ENCODE results near the gene PAQR3.
"Not testable (repeated sequence)": the region's sequence is repeated elsewhere in the genome, so short reads cannot be mapped to it uniquely, and the experiment has no call there.

Gene PAQR3

DNA sequence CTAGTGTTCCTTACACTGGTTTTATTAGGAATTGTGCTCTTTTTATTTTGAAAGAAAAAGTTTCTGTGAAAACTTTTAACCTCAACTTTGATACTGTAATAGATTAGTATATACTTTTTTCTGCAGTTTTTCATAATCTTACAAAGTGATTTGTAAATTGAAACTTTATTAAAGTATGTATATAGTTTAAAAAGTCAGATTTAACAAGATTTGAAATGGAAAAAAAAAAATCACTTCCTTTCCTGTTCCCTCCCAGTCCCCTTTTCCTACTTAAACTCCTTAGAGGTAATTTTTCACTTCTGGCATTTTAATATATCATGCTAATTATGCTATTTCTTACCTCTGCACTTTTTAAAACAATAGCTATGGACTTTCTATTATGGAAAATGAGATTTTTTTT lies 49.3 kb downstream of the PAQR3 start:
- TF ChIP-seq, protein P1, sequence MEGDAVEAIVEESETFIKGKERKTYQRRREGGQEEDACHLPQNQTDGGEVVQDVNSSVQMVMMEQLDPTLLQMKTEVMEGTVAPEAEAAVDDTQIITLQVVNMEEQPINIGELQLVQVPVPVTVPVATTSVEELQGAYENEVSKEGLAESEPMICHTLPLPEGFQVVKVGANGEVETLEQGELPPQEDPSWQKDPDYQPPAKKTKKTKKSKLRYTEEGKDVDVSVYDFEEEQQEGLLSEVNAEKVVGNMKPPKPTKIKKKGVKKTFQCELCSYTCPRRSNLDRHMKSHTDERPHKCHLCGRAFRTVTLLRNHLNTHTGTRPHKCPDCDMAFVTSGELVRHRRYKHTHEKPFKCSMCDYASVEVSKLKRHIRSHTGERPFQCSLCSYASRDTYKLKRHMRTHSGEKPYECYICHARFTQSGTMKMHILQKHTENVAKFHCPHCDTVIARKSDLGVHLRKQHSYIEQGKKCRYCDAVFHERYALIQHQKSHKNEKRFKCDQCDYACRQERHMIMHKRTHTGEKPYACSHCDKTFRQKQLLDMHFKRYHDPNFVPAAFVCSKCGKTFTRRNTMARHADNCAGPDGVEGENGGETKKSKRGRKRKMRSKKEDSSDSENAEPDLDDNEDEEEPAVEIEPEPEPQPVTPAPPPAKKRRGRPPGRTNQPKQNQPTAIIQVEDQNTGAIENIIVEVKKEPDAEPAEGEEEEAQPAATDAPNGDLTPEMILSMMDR (IDR thresholded peaks at IDR 0.05; ENCODE audit: low read depth, low read length, missing control alignments), result no peak
- DNase-seq (ENCODE audit: extremely low read depth, low read depth), result no peak
- H3K4me3 ChIP-seq (replicated peaks; ENCODE audit: low read depth, low read length), result no peak overlapping the region

GRCh38 chr4:78885598-78885997 lies 53.6 kb downstream of the PAQR3 start:
- no peak for DNase-seq (ENCODE audit: extremely low read depth, low read depth)
- TF ChIP-seq, protein P1 (IDR thresholded peaks at IDR 0.05; ENCODE audit: low read depth, low read length, missing control alignments), result no peak
- no peak overlapping the region for H3K4me3 ChIP-seq (replicated peaks; ENCODE audit: low read depth, low read length)

DNA sequence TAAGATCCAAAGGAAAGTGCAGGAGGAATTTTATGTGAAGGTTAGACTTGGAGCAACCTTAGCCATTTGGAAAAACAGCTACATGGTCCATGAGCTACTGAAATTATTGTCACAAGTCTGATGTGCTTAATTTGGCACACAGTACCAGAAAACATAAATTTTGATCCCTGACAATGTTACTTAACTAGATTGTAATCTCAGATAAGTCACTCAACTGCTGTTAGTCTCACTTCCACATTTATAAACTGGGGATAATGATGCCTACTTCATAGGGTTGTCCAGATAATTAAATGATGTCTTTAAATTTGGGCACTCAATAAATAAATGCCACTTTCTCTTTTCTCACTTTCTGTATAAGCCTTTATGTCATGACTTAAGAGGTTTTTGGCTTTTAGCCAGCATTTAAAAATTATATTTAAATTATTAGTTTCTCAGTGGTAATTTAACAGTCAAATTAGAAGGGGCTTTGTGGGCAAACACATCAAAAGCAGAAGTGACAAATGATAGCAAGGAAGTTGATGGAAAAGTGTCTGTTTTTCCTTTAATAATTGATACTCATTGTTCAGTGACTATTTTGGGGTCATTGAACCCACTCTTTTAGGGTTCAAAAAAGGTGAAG lies 58.3 kb downstream of the PAQR3 start:
- no peak for DNase-seq (ENCODE audit: extremely low read depth, low read depth)
- H3K4me3 ChIP-seq (replicated peaks; ENCODE audit: low read depth, low read length), result no peak overlapping the region
- TF ChIP-seq, protein P1 (IDR thresholded peaks at IDR 0.05; ENCODE audit: low read depth, low read length, missing control alignments), result no peak

GRCh38 chr4:78878031-78878430 lies 61.2 kb downstream of the PAQR3 start:
- TF ChIP-seq, protein P1 (IDR thresholded peaks at IDR 0.05; ENCODE audit: low read depth, low read length, missing control alignments), result no peak
- DNase-seq (ENCODE audit: extremely low read depth, low read depth), result no peak
- H3K4me3 ChIP-seq (replicated peaks; ENCODE audit: low read depth, low read length), result no peak overlapping the region

DNA sequence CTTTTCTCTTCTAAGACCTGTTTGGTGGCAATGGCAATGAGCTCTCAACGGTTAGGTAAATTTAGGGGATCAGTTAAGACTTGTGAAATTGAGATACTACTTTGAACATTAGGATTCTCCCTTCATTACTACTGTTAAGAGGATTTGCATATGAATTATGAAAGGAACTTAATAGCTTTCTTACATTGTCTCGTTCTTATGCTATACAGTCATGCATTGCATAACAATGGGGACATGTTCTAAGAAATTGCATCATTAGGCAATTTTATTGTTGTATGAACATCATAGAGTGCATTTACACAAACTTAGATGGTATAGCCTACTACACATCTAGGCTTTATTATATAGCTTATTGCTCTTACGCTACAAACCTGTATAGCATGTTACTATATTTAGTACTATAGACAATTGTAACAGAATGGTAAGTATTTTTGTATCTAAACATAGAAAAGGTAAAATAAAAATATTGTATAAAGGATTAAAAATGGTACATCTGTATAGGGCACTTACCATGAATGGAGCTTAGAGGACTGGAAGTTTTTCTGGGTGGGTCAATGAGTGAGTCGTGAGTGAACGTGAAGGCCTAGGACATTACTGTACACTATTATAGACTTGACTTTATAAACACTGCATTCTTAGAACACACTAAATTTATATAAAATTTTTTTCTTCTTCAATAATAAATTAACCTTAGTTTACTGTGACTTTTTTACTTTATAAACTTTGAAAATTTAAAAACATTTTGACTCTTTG lies 62.5 kb downstream of the PAQR3 start:
- DNase-seq (ENCODE audit: extremely low read depth, low read depth), result no peak
- TF ChIP-seq, protein P1 (IDR thresholded peaks at IDR 0.05; ENCODE audit: low read depth, low read length, missing control alignments), result no peak
- H3K4me3 ChIP-seq (replicated peaks; ENCODE audit: low read depth, low read length), result no peak overlapping the region

GRCh38 chr4:78870056-78870455 lies 69.2 kb downstream of the PAQR3 start:
- no peak overlapping the region for H3K4me3 ChIP-seq (replicated peaks; ENCODE audit: low read depth, low read length)
- no peak for DNase-seq (ENCODE audit: extremely low read depth, low read depth)

GRCh38 chr4:78868712-78869111 lies 70.5 kb downstream of the PAQR3 start:
- not testable (repeated sequence) for DNase-seq (ENCODE audit: extremely low read depth, low read depth); H3K4me3 ChIP-seq (replicated peaks; ENCODE audit: low read depth, low read length)

More at GRCh38 chr4:78870056-78870455, 69.2 kb downstream of the PAQR3 start:
- TF ChIP-seq, protein P1 (IDR thresholded peaks at IDR 0.05; ENCODE audit: low read depth, low read length, missing control alignments), result no peak

Measured in HFF-Myc (cell line).